Gastrocnemius medialis (tissue), 4 donors: ENCODE results near the gene DOK5. TPM values are rescaled to one million over a fixed set of nuclear protein-coding genes. Genes with fewer than 3 reads are reported as not detected.

Experiments used
- ATAC-seq, 2 donors: fragments of 150-250 bp; one replicate each; pipeline ENCODE4 v1.9.1; 2016
- DNase-seq, 2 donors: peaks; one replicate each; pipeline ENCODE4 v3.0.0-alpha.2; 2019
- H3K27ac ChIP-seq, 4 donors: fragments of 200-600 bp; sonication (generic); 1 replicate in 1 of 4; 2 replicates in 3 of 4; pipeline ENCODE4 v1.5.1; 2016 to 2018; ENCODE audit warnings: mild to moderate bottlenecking in 2 of 4, moderate library complexity in 1 of 4
- H3K27me3 ChIP-seq, 3 donors: fragments of 200-600 bp; sonication (generic) in 2 of 3; 1 replicate in 1 of 3; 2 replicates in 2 of 3; pipeline versions ENCODE4 v1.5.1 to v1.6.0; 2016 to 2019; ENCODE audit warnings: mild to moderate bottlenecking in 1 of 3, moderate library complexity in 1 of 3
- H3K36me3 ChIP-seq, 2 donors: fragments of 200-600 bp; sonication (generic) in 1 of 2; one replicate each; pipeline ENCODE4 v1.5.1; 2017 to 2018
- H3K4me1 ChIP-seq, 2 donors: fragments of 200-600 bp; sonication (generic) in 1 of 2; one replicate each; pipeline ENCODE4 v1.5.1; 2016 to 2017; ENCODE audit warnings: mild to moderate bottlenecking in 2 of 2
- H3K4me3 ChIP-seq, 4 donors: fragments of 200-600 bp; sonication (generic) in 3 of 4; 1 replicate in 1 of 4; 2 replicates in 3 of 4; pipeline ENCODE4 v1.5.1; 2016 to 2019; ENCODE audit warnings: mild to moderate bottlenecking in 2 of 4
- H3K9me3 ChIP-seq, 3 donors: fragments of 200-600 bp; sonication (generic) in 2 of 3; 1 replicate in 1 of 3; 2 replicates in 2 of 3; pipeline ENCODE4 v1.5.1; 2016 to 2019
- POLR2A ChIP-seq, 2 donors: fragments of 450-650 bp; IDR thresholded peaks; one replicate each; pipeline ENCODE4 v1.6.1; 2017; ENCODE audit warnings: antibody characterized with exemption in 2 of 2, mild to moderate bottlenecking in 2 of 2, moderate library complexity in 2 of 2
- in situ Hi-C, 4 donors: fragments of 200-750 bp; cut with MboI; loops; one replicate each; pipeline versions ENCODE4 v1.15.0 to v1.8.0; 2017; ENCODE audit warnings: low sequenced_read_pairs in 4 of 4
- intact Hi-C: fragments of 100-400 bp; cut with DNase I; formaldehyde crosslinking; loops from one replicate; pipeline ENCODE4 v1.15.1; 2023; ENCODE audit warnings: low total_unique reads
- total RNA-seq, 4 donors: library from RNA; depleted of rRNA; stranded (reverse); fragments of >200 nt; gene quantifications; one replicate each; pipeline versions ENCODE4 v1.1.0 to v1.2.3, GENCODE V29; 2016
- TF ChIP-seq, protein P1 (sequence below), 5 experiments: fragments of 450-650 bp in 3 of 5; fragments of 200-600 bp in 2 of 5; sonication (generic) in 2 of 5; IDR thresholded peaks in 4 of 5; conservative IDR thresholded peaks in 1 of 5; 1 replicate in 4 of 5; 2 replicates in 1 of 5; pipeline ENCODE4 v1.5.1; 2016 to 2019; ENCODE audit warnings: antibody characterized with exemption in 5 of 5, mild to moderate bottlenecking in 3 of 5, moderate library complexity in 3 of 5

DOK5 gene
- total RNA-seq, 4 donors from 2014 or later: 1.2 to 12.7 (median 7.4) TPM

DNA sequence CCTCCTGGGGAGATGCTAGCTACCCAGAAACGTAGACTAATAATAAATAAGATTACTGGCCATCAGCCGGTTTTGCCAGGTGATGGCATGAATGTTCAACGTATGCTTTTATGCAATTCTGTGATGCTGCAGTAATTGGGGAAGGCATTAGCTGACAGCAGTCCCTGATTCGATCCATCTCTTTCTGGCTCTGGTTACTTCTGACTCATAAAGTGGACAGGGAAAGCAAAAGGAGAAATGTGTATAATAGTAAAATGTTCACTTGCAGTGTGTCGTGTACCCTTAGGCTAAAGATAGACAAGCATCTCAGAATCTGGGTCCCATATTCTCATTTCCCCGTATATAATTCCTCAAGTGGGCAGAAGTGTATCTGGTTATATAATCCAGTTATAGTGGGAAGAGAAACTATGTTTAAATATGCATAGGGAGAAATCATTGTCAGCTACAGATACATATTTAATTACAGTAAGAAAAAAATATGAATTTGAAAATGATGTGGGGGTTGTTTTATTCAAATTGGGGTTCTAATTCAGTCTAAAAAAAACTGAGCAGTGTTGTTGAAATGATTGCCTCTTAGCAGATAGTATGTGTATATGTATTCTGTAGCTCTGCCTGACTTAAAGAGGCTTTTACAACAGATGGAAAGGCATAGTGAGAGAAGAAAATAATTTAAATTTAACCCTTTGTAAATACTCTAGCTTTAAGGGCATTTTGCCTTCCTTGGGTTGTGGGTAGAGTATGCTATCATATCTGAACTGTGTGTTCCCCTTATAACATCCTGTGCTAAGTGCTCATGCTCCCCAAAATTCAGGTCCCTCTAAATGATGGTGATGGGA is 40.6 kb downstream of the DOK5 start:
- in situ Hi-C loops (no loop called here), intact Hi-C loops (no loop called here)
- Histone ChIP-seq H3K9me3 (no peaks in the 10 kb centered on the region), H3K36me3 (no peaks in the 10 kb centered on the region), H3K27me3 (no peaks in the 10 kb centered on the region), H3K4me3 (no peak overlapping the region), H3K27ac (no peak overlapping the region), H3K4me1 (no peaks in the 10 kb centered on the region)
- DNase-seq: no peak
- no peak for ATAC-seq
- TF ChIP-seq POLR2A (IDR thresholded peaks at IDR 0.05): no peak
- TF ChIP-seq, protein P1, sequence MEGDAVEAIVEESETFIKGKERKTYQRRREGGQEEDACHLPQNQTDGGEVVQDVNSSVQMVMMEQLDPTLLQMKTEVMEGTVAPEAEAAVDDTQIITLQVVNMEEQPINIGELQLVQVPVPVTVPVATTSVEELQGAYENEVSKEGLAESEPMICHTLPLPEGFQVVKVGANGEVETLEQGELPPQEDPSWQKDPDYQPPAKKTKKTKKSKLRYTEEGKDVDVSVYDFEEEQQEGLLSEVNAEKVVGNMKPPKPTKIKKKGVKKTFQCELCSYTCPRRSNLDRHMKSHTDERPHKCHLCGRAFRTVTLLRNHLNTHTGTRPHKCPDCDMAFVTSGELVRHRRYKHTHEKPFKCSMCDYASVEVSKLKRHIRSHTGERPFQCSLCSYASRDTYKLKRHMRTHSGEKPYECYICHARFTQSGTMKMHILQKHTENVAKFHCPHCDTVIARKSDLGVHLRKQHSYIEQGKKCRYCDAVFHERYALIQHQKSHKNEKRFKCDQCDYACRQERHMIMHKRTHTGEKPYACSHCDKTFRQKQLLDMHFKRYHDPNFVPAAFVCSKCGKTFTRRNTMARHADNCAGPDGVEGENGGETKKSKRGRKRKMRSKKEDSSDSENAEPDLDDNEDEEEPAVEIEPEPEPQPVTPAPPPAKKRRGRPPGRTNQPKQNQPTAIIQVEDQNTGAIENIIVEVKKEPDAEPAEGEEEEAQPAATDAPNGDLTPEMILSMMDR (IDR thresholded peaks at IDR 0.05 in 4 of 5, conservative IDR thresholded peaks at IDR 0.05 in 1 of 5): no peak

DNA sequence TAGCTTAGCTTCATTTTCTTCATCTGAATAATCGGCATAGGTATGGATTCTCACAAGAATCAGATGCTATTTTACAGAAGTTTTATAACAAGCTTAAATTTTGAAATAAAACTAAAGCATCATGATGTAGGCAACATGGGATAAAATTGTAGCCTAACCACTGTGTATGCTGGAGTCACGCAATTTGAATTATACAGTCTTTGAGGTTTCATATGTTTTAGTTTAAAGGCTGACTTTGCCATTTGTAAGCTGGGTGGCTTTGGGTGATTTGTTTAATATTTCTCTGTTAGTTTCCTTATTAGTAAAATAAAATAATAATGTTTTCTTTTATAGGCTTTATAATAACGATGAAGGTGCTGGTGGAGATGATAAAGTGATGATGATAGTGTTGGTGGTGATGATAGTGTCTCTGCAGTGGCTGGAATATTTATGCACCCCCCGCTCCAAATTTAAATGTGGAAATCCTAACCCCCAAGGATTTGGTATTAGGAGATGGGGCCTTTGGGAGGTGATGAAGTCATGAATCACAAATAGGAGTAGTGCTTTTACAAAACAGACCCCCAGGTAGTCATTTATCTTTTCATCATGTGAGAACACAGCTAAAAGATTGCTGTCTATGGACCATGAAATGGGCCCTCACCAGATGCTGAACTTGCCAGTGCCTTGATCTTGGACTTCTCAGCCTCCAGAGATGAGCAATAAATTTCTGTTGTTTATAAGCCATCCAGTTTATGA is 42.0 kb downstream of the DOK5 start:
- no peak for DNase-seq
- no peak overlapping the region for H3K4me3 ChIP-seq

DNA sequence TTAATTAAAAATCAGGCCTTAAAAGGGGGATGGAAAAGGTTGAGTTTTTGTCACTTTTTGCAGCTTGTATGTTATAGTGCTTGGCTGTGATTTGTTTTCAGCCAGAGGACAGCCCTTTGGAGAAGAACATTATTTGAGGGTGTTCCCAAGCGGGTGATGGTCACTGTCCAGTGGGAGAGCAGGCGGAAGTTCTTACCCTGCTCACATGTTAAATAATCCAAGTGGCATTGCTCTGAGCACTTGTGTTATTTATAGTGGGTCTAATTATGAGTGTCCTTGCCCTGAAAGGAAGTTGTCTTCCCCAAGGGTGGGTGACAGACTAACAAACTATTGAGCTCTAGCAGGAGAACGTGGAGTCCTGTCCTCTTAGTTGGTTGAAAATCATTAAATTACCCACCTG is 49.5 kb downstream of the DOK5 start:
- peaks cover 8 to 20% of the 10 kb centered on the region in 2 donors for H3K4me1 ChIP-seq
- peak; percentile 7 to 41 for DNase-seq
- no peaks in the 10 kb centered on the region for H3K27me3 ChIP-seq
- H3K36me3 ChIP-seq: no peaks in the 10 kb centered on the region
- no peaks in the 10 kb centered on the region for H3K9me3 ChIP-seq
- in situ Hi-C loops: no loop called here
- H3K4me3 ChIP-seq: no peak overlapping the region
- peak overlapping the region; percentile 59 to 76 (median 65) for H3K27ac ChIP-seq
- peak; percentile 95 to 96 for ATAC-seq
- intact Hi-C loops: no loop called here
- no peak for TF ChIP-seq POLR2A (IDR thresholded peaks at IDR 0.05)

More for the DNA sequence above, 42.0 kb downstream of the DOK5 start:
- intact Hi-C loops (no loop called here), in situ Hi-C loops (no loop called here)
- Histone ChIP-seq H3K36me3 (no peaks in the 10 kb centered on the region), H3K27ac (no peak overlapping the region), H3K9me3 (no peaks in the 10 kb centered on the region), H3K4me1 (no peaks in the 10 kb centered on the region), H3K27me3 (no peaks in the 10 kb centered on the region)
- TF ChIP-seq, protein P1 (IDR thresholded peaks at IDR 0.05 in 4 of 5, conservative IDR thresholded peaks at IDR 0.05 in 1 of 5): no peak
- TF ChIP-seq POLR2A (IDR thresholded peaks at IDR 0.05): no peak
- ATAC-seq: no peak

DNA sequence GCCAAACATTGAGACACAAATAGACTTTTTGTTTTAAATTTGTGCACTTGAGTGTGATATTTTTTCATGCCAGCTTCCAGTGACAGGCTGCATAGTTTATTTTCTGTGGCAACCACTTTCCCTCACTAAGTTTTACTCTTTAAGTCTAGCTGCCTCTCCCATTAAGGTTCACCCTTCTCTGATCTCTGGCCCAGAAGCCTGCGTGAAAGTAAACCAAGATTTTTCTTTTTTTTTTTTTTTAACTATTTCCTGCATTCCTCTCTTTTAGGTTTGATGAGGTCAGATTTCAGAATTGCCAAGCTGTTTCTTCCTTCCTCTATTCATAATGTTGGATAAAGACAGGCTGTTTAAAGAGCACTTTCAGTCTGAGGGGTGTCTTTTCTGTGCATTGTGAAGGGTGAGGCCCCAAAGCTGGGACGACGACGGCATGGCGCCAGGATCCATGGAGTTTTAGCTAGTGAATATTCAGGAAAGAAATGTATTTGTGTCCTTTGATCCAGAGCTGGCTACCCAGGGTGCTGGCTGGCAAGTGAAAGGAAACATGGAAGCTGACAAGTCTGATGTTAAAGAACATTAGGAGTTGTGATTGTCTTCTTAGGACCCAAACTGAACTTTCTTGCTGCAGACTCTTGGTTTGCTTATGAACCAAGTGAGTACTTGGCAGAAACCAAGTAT is 50.7 kb downstream of the DOK5 start:
- intact Hi-C loops (no loop called here), in situ Hi-C loops (no loop called here)
- H3K36me3 ChIP-seq: no peaks in the 10 kb centered on the region
- no peak for TF ChIP-seq POLR2A (IDR thresholded peaks at IDR 0.05)
- TF ChIP-seq, protein P1 (IDR thresholded peaks at IDR 0.05 in 4 of 5, conservative IDR thresholded peaks at IDR 0.05 in 1 of 5): no peak
- H3K4me1 ChIP-seq: peaks cover 8 to 20% of the 10 kb centered on the region in 2 donors
- H3K27ac ChIP-seq: peak overlapping the region in 2 of 4 donors; percentile 23 to 76
- no peak overlapping the region for H3K4me3 ChIP-seq
- no peak for ATAC-seq
- no peaks in the 10 kb centered on the region for H3K27me3 ChIP-seq
- no peaks in the 10 kb centered on the region for H3K9me3 ChIP-seq
- no peak for DNase-seq

DNA sequence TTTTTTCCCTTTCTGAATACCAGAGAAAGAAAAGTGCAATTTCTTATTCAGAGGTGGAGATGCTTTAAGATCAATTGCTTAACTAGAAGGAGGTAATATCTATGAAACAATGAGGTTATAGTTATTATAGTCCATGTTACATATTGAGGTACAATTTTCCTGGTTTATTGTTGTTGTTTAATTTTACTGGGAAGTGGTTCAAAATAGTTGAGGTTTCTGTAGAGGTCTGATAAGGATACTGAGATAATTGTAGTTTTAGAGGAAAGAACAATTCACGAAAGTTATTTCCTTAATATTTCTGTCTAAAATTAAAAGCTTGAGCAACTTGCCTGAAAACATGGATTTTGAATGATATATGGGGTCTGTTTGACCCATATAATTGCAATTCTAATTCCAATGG is 51.4 kb downstream of the DOK5 start:
- H3K9me3 ChIP-seq: no peaks in the 10 kb centered on the region
- no peak for ATAC-seq
- DNase-seq: no peak
- TF ChIP-seq, protein P1 (IDR thresholded peaks at IDR 0.05 in 4 of 5, conservative IDR thresholded peaks at IDR 0.05 in 1 of 5): no peak
- no peak for TF ChIP-seq POLR2A (IDR thresholded peaks at IDR 0.05)
- H3K27ac ChIP-seq: no peak overlapping the region
- H3K36me3 ChIP-seq: no peaks in the 10 kb centered on the region
- in situ Hi-C loops (no loop called here), intact Hi-C loops (no loop called here)
- H3K4me3 ChIP-seq: no peak overlapping the region
- peaks cover 8 to 20% of the 10 kb centered on the region in 2 donors for H3K4me1 ChIP-seq
- H3K27me3 ChIP-seq: no peaks in the 10 kb centered on the region
